ENCODE results near the gene S100A1. TPM values are rescaled to one million over a fixed set of nuclear protein-coding genes. Genes with fewer than 3 reads are reported as not detected.
A peak's percentile ranks its signal among the peaks of the same experiment; 100 is the strongest.
"Not testable (repeated sequence)": the region's sequence is repeated elsewhere in the genome, so short reads cannot be mapped to it uniquely, and the experiment has no call there.

Gene S100A1
- total and polyA plus RNA-seq, 12 donors: 685 to 3,035 (median 2,343) TPM

GRCh38 chr1:153639280-153639679, 11.0 kb downstream of the S100A1 start:
- intact Hi-C loops (cut with DNase I): no loop called here
- TF ChIP-seq, protein P1, sequence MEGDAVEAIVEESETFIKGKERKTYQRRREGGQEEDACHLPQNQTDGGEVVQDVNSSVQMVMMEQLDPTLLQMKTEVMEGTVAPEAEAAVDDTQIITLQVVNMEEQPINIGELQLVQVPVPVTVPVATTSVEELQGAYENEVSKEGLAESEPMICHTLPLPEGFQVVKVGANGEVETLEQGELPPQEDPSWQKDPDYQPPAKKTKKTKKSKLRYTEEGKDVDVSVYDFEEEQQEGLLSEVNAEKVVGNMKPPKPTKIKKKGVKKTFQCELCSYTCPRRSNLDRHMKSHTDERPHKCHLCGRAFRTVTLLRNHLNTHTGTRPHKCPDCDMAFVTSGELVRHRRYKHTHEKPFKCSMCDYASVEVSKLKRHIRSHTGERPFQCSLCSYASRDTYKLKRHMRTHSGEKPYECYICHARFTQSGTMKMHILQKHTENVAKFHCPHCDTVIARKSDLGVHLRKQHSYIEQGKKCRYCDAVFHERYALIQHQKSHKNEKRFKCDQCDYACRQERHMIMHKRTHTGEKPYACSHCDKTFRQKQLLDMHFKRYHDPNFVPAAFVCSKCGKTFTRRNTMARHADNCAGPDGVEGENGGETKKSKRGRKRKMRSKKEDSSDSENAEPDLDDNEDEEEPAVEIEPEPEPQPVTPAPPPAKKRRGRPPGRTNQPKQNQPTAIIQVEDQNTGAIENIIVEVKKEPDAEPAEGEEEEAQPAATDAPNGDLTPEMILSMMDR (IDR thresholded peaks at IDR 0.05): no peak
- WGBS, 2 donors: 54 to 58% methylated on average over 3 of the region's 3 CpGs
- no peaks in the 10 kb centered on the region for H3K27me3 ChIP-seq
- H3K27ac ChIP-seq: peak overlapping the region in 7 of 10 donors; percentile 18 to 100 (median 100)
- DNase-seq (no peak), ATAC-seq (peak; percentile 51 to 76 (median 62))
- no peaks in the 10 kb centered on the region for H3K9me3 ChIP-seq
- H3K4me3 ChIP-seq: no peak overlapping the region
- peaks cover 0 to 90% (median 67%) of the 10 kb centered on the region in 9 donors for H3K36me3 ChIP-seq
- H3K4me1 ChIP-seq: peaks cover 10 to 96% (median 81%) of the 10 kb centered on the region in 9 donors

GRCh38 chr1:153640213-153640612, 12.0 kb downstream of the S100A1 start:
- Histone ChIP-seq H3K36me3 (peaks cover 0 to 100% (median 70%) of the 10 kb centered on the region in 9 donors), H3K4me1 (peaks cover 6 to 99% (median 81%) of the 10 kb centered on the region in 9 donors), H3K27ac (peak overlapping the region in 6 of 10 donors; percentile 73 to 100 (median 100))
- H3K9me3 ChIP-seq; intact Hi-C loops (cut with DNase I); H3K27me3 ChIP-seq; DNase-seq; H3K4me3 ChIP-seq; ATAC-seq: not testable (repeated sequence)
- WGBS, 2 donors: 91 to 94% methylated on average over 5 of the region's 5 CpGs

DNA sequence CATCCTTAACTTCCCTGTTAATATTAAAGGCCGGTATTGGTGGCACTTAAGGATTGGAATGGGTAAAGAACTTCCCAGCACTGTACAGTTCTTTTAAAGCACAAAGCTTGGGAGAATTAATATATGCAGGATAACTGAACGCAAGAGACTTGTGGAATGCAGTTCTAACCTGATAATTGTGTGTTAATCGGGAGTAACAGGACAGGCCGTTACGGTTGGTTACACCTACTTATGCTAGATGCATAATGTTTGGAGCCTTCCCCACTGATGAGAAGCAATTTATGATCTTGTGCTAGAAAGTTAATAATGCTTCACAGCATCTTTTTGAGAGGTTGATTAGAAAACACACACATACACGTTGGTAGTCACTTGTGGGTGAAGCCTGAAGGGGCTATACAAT, 12.6 kb downstream of the S100A1 start:
- Histone ChIP-seq H3K4me1 (peaks cover 6 to 92% (median 74%) of the 10 kb centered on the region in 9 donors), H3K27ac (peak overlapping the region in 3 of 10 donors; percentile 73 to 100 (median 100)), H3K9me3 (no peaks in the 10 kb centered on the region), H3K4me3 (no peak overlapping the region), H3K27me3 (no peaks in the 10 kb centered on the region), H3K36me3 (peaks cover 0 to 100% (median 77%) of the 10 kb centered on the region in 9 donors)
- no peak for ATAC-seq
- WGBS, 2 donors: 48 to 60% methylated on average over 6 of the region's 6 CpGs
- TF ChIP-seq, protein P1 (IDR thresholded peaks at IDR 0.05): no peak
- intact Hi-C loops (cut with DNase I): no loop called here
- no peak for DNase-seq

DNA sequence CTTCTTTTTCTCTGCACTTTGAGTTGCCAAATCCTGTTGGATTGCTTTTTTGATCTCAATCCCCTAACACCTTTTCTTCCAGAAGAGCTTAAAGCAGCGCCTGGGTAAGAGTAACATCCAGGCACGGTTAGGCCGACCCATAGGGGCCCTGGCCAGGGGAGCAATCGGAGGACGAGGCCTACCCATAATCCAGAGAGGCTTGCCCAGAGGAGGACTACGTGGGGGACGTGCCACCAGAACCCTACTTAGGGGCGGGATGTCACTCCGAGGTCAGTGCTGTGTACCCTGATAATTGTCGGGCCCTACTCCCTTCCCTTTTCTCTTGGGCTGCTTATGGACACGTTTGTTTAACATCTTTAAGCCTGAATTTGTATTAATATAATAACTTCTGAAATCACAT, 13.9 kb downstream of the S100A1 start:
- Histone ChIP-seq H3K36me3 (peaks cover 0 to 100% (median 73%) of the 10 kb centered on the region in 9 donors), H3K27ac (peak overlapping the region in 1 of 10 donors; percentile 73), H3K4me3 (no peak overlapping the region), H3K9me3 (no peaks in the 10 kb centered on the region), H3K27me3 (no peaks in the 10 kb centered on the region), H3K4me1 (peaks cover 0 to 81% (median 61%) of the 10 kb centered on the region in 9 donors)
- DNase-seq (no peak), ATAC-seq (no peak)
- TF ChIP-seq, protein P1 (IDR thresholded peaks at IDR 0.05): no peak
- WGBS, 2 donors: 82 to 83% methylated on average over 11 of the region's 11 CpGs
- intact Hi-C loops (cut with DNase I): no loop called here

- intact Hi-C loops (cut with DNase I): no loop called here
- peaks cover 0 to 94% (median 69%) of the 10 kb centered on the region in 9 donors for H3K36me3 ChIP-seq
- 92% methylated on average over 11 of the region's 11 CpGs for WGBS, 2 donors
- peaks cover 0 to 81% (median 52%) of the 10 kb centered on the region in 9 donors for H3K4me1 ChIP-seq
- TF ChIP-seq, protein P1 (IDR thresholded peaks at IDR 0.05): no peak
- ATAC-seq: no peak
- DNase-seq: no peak
- no peak overlapping the region for H3K4me3 ChIP-seq
- no peaks in the 10 kb centered on the region for H3K27me3 ChIP-seq
- H3K27ac ChIP-seq: peak overlapping the region in 4 of 10 donors; percentile 3 to 66 (median 35)
- no peaks in the 10 kb centered on the region for H3K9me3 ChIP-seq
These were observed 14.9 kb downstream of the S100A1 start for GRCh38 chr1:153643100-153643499.
